HepG2 (cell line): Measurements from ENCODE around the gene DBNDD1. TPM values are rescaled to one million over a fixed set of nuclear protein-coding genes. Genes with fewer than 3 reads are reported as not detected.

ENCODE experiments used
- EZH2 ChIP-seq: conservative IDR thresholded peaks from 2 replicates; pipeline ENCODE4 v1.6.1; 2012; ENCODE audit warnings: mild to moderate bottlenecking, low read depth, low read length, moderate library complexity
- NR2F6 ChIP-seq, 2 experiments: IDR thresholded peaks; 2 replicates each; pipeline ENCODE4 v1.6.1; 2016; ENCODE audit warnings: antibody characterized with exemption in 1 of 2, mild to moderate bottlenecking in 1 of 2
- RARG ChIP-seq: sonication (generic); formaldehyde crosslinking; IDR thresholded peaks from 2 replicates; pipeline ENCODE4 v1.4.0; 2020; ENCODE audit warnings: low read depth, mild to moderate bottlenecking, missing genetic modification reagents
- SP1 ChIP-seq, 2 experiments: fragments of 450-650 bp in 1 of 2; sonication (generic) in 1 of 2; formaldehyde crosslinking in 1 of 2; IDR thresholded peaks; 2 replicates each; pipeline versions ENCODE4 v1.4.0 to v1.6.1; 2016 to 2020; ENCODE audit warnings: missing genetic modification reagents in 1 of 2
- SP2 ChIP-seq: sonication (generic); formaldehyde crosslinking; IDR thresholded peaks from 2 replicates; pipeline ENCODE4 v1.5.1; 2020; ENCODE audit warnings: mild to moderate bottlenecking, missing genetic modification reagents
- ZNF543 ChIP-seq: sonication (generic); formaldehyde crosslinking; IDR thresholded peaks from 2 replicates; pipeline ENCODE4 v1.4.0; 2020; ENCODE audit warnings: mild to moderate bottlenecking, missing genetic modification reagents
- ZNF775 ChIP-seq: sonication (generic); formaldehyde crosslinking; IDR thresholded peaks from 2 replicates; pipeline ENCODE4 v1.4.0; 2020; ENCODE audit warnings: missing genetic modification reagents, mild to moderate bottlenecking, moderate library complexity, borderline replicate concordance
- ZNF841 ChIP-seq: sonication (generic); formaldehyde crosslinking; IDR thresholded peaks from 2 replicates; pipeline ENCODE4 v1.8.1; 2023; ENCODE audit warnings: missing genetic modification reagents, borderline replicate concordance
- polyA plus RNA-seq, 8 experiments: library from polyadenylated mRNA; depleted of rRNA in 3 of 8; stranded (reverse) in 7 of 8; unstranded in 1 of 8; fragments of >200 nt; fragmentation: Illumina TruSeq in 4 of 8; extraction: Trizol in 4 of 8; gene quantifications; 2 replicates each; pipeline versions ENCODE4 v1.2.1 to v1.2.3, GENCODE V29; 2011 to 2016; ENCODE audit warnings: low read depth in 4 of 8, missing spikeins in 1 of 8, mixed read lengths in 1 of 8; ENCODE audit not compliant: insufficient read depth in 1 of 8
- total RNA-seq, 5 experiments: library from RNA; depleted of rRNA; stranded (reverse); fragments of >200 nt; fragmentation: Illumina TruSeq; extraction: Trizol; gene quantifications; 2 replicates each; pipeline ENCODE4 v1.2.3, GENCODE V29; 2016; ENCODE audit warnings: low read depth in 1 of 5
- TF ChIP-seq, protein P1 (sequence below): sonication (generic); formaldehyde crosslinking; IDR thresholded peaks from 2 replicates; pipeline ENCODE4 v1.4.0; 2020; ENCODE audit warnings: missing genetic modification reagents
- TF ChIP-seq, protein P2 (sequence below): sonication (generic); formaldehyde crosslinking; IDR thresholded peaks from 2 replicates; pipeline ENCODE4 v1.4.0; 2020; ENCODE audit warnings: missing genetic modification reagents; ENCODE audit errors: not compliant biosample characterization
- TF ChIP-seq, protein P3 (sequence below): sonication (generic); formaldehyde crosslinking; IDR thresholded peaks from 2 replicates; pipeline ENCODE4 v1.5.0; 2020; ENCODE audit warnings: missing genetic modification reagents, mild to moderate bottlenecking, borderline replicate concordance
- TF ChIP-seq, protein P4 (sequence below): sonication (generic); formaldehyde crosslinking; IDR thresholded peaks from 2 replicates; pipeline ENCODE4 v1.4.0; 2020; ENCODE audit warnings: missing genetic modification reagents, borderline replicate concordance
- TF ChIP-seq, protein P5 (sequence below): sonication (generic); formaldehyde crosslinking; IDR thresholded peaks from 2 replicates; pipeline ENCODE4 v1.5.1; 2020; ENCODE audit warnings: missing genetic modification reagents, mild to moderate bottlenecking, borderline replicate concordance
- TF ChIP-seq, protein P6 (sequence below), 2 experiments: sonication (generic) in 1 of 2; formaldehyde crosslinking in 1 of 2; IDR thresholded peaks; 2 replicates each; pipeline versions ENCODE4 v1.4.0 to v1.6.1; 2016 to 2020; ENCODE audit warnings: borderline replicate concordance in 1 of 2, low read depth in 1 of 2, mild to moderate bottlenecking in 1 of 2, missing genetic modification reagents in 1 of 2

The DBNDD1 gene
- total and polyA plus RNA-seq, 2 of the 13 experiments (the other 11 are each of a cell fraction or from before 2014, with no cell fraction given), result 17.0 to 40.4 TPM

DNA sequence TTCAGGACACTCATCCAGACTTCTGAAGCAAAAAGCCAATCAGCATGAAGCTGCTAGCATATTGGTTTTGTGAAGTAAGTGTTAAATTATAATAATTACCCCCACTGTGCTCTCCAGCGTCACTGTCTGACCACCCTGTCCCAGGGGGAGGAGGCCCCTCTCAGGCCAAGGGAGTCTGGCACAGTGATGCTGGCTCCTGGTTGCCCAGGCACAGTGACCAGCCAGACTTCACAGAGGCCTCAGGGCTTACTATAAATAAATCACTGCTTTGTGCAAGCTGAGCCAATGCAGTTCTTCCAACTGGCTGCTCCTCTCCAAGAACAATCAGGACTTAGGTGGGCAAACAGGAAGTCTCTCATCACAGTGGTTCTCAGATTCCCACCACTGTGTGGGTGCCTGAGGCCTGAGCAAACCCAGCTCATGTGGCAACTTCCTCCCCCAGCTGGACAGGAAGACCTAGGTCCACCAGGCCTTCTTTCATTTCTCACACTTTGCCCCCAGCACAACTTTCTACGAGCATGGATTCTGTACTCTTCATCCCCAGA, 1.7 kb upstream of the DBNDD1 start (continued):
- TF ChIP-seq, protein P1, sequence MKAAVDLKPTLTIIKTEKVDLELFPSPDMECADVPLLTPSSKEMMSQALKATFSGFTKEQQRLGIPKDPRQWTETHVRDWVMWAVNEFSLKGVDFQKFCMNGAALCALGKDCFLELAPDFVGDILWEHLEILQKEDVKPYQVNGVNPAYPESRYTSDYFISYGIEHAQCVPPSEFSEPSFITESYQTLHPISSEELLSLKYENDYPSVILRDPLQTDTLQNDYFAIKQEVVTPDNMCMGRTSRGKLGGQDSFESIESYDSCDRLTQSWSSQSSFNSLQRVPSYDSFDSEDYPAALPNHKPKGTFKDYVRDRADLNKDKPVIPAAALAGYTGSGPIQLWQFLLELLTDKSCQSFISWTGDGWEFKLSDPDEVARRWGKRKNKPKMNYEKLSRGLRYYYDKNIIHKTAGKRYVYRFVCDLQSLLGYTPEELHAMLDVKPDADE, result no peak
- TF ChIP-seq NR2F6 (IDR thresholded peaks at IDR 0.05) (no peak), NR2F6 (CRISPR knock-in tag; IDR thresholded peaks at IDR 0.05) (peak; percentile 37; the same call in 1 of the 2 replicates), RARG (CRISPR knock-in tag) (no peak), SP2 (no peak), SP1 (IDR thresholded peaks at IDR 0.05) (no peak), SP1 (CRISPR knock-in tag; IDR thresholded peaks at IDR 0.05) (no peak), EZH2 (no peak), ZNF543 (CRISPR knock-in tag) (no peak), ZNF775 (CRISPR knock-in tag) (no peak), ZNF841 (no peak)
- TF ChIP-seq, protein P2, sequence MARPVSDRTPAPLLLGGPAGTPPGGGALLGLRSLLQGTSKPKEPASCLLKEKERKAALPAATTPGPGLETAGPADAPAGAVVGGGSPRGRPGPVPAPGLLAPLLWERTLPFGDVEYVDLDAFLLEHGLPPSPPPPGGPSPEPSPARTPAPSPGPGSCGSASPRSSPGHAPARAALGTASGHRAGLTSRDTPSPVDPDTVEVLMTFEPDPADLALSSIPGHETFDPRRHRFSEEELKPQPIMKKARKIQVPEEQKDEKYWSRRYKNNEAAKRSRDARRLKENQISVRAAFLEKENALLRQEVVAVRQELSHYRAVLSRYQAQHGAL, result no peak
- TF ChIP-seq, protein P3, sequence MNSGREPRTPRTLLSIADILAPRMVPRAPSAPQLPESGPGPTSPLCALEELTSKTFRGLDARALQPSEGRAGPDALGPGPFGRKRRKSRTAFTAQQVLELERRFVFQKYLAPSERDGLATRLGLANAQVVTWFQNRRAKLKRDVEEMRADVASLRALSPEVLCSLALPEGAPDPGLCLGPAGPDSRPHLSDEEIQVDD (CRISPR knock-in tag), result no peak
- TF ChIP-seq, protein P4, sequence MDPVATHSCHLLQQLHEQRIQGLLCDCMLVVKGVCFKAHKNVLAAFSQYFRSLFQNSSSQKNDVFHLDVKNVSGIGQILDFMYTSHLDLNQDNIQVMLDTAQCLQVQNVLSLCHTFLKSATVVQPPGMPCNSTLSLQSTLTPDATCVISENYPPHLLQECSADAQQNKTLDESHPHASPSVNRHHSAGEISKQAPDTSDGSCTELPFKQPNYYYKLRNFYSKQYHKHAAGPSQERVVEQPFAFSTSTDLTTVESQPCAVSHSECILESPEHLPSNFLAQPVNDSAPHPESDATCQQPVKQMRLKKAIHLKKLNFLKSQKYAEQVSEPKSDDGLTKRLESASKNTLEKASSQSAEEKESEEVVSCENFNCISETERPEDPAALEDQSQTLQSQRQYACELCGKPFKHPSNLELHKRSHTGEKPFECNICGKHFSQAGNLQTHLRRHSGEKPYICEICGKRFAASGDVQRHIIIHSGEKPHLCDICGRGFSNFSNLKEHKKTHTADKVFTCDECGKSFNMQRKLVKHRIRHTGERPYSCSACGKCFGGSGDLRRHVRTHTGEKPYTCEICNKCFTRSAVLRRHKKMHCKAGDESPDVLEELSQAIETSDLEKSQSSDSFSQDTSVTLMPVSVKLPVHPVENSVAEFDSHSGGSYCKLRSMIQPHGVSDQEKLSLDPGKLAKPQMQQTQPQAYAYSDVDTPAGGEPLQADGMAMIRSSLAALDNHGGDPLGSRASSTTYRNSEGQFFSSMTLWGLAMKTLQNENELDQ (CRISPR knock-in tag), result no peak
- TF ChIP-seq, protein P5, sequence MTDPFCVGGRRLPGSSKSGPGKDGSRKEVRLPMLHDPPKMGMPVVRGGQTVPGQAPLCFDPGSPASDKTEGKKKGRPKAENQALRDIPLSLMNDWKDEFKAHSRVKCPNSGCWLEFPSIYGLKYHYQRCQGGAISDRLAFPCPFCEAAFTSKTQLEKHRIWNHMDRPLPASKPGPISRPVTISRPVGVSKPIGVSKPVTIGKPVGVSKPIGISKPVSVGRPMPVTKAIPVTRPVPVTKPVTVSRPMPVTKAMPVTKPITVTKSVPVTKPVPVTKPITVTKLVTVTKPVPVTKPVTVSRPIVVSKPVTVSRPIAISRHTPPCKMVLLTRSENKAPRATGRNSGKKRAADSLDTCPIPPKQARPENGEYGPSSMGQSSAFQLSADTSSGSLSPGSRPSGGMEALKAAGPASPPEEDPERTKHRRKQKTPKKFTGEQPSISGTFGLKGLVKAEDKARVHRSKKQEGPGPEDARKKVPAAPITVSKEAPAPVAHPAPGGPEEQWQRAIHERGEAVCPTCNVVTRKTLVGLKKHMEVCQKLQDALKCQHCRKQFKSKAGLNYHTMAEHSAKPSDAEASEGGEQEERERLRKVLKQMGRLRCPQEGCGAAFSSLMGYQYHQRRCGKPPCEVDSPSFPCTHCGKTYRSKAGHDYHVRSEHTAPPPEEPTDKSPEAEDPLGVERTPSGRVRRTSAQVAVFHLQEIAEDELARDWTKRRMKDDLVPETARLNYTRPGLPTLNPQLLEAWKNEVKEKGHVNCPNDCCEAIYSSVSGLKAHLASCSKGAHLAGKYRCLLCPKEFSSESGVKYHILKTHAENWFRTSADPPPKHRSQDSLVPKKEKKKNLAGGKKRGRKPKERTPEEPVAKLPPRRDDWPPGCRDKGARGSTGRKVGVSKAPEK (CRISPR knock-in tag), result no peak
- TF ChIP-seq, protein P6, sequence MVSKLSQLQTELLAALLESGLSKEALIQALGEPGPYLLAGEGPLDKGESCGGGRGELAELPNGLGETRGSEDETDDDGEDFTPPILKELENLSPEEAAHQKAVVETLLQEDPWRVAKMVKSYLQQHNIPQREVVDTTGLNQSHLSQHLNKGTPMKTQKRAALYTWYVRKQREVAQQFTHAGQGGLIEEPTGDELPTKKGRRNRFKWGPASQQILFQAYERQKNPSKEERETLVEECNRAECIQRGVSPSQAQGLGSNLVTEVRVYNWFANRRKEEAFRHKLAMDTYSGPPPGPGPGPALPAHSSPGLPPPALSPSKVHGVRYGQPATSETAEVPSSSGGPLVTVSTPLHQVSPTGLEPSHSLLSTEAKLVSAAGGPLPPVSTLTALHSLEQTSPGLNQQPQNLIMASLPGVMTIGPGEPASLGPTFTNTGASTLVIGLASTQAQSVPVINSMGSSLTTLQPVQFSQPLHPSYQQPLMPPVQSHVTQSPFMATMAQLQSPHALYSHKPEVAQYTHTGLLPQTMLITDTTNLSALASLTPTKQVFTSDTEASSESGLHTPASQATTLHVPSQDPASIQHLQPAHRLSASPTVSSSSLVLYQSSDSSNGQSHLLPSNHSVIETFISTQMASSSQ (IDR thresholded peaks at IDR 0.05; ENCODE audit: low read depth), result no peak
- TF ChIP-seq, protein P6 (CRISPR knock-in tag; IDR thresholded peaks at IDR 0.05; ENCODE audit: borderline replicate concordance), result no peak
